ENCODE measurements around the gene RBM47. TPM values are rescaled to one million over a fixed set of nuclear protein-coding genes. Genes with fewer than 3 reads are reported as not detected.

Gene RBM47
- total and polyA plus RNA-seq, 4 donors: 1.6 to 13.6 (median 4.0) TPM

DNA sequence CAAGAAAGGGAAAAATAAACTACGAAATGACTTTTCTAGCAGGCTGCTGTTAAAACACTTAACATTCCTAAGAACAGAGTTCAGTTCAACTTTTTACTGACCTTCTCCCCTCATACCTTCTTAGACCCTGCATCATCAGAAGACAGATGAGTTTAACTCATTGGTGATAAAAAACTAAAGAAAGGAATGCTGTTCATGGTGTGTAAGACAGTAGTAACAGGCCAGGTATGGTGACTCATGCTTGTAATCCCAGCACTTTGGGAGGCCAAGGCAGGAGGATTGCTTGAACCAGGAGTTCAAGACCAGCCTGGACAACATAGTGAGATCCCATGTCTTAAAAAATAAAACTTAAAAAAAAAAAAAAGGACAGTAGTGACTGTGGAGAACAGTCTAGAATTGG, 16.2 kb downstream of the RBM47 start:
- WGBS (ENCODE audit: insufficient coverage): no CpG with 5 or more reads among the region's 1 CpG
- H3K4me1 ChIP-seq (ENCODE audit: control insufficient read depth, insufficient read depth, low read length): no peaks in the 10 kb centered on the region

GRCh38 chr4:40612831-40613230, 16.8 kb downstream of the RBM47 start:
- Histone ChIP-seq H3K36me3 (ENCODE audit: control insufficient read depth, insufficient read depth, low read length) (no peaks in the 10 kb centered on the region), H3K27ac (ENCODE audit: low read depth, low read length) (no peak overlapping the region), H3K4me3 (ENCODE audit: low read depth, low read length) (no peak overlapping the region), H3K4me1 (ENCODE audit: control insufficient read depth, insufficient read depth, low read length) (no peaks in the 10 kb centered on the region), H3K9me3 (ENCODE audit: control insufficient read depth, insufficient read depth, low read length) (no peaks in the 10 kb centered on the region), H3K27me3 (ENCODE audit: control insufficient read depth, insufficient read depth, low read length) (no peaks in the 10 kb centered on the region)
- no peak for DNase-seq (ENCODE audit: low read depth in 4 of 6, low spot score in 6 of 6)
- WGBS (ENCODE audit: insufficient coverage): 100% methylated on average over 1 of the region's 2 CpGs

More for the DNA sequence above, 16.2 kb downstream of the RBM47 start:
- H3K9me3 ChIP-seq (ENCODE audit: control insufficient read depth, insufficient read depth, low read length): no peaks in the 10 kb centered on the region
- H3K27me3 ChIP-seq (ENCODE audit: control insufficient read depth, insufficient read depth, low read length): no peaks in the 10 kb centered on the region
- no peaks in the 10 kb centered on the region for H3K36me3 ChIP-seq (ENCODE audit: control insufficient read depth, insufficient read depth, low read length)
- no peak overlapping the region for H3K4me3 ChIP-seq (ENCODE audit: low read depth, low read length)
- no peak for DNase-seq (ENCODE audit: low read depth in 4 of 6, low spot score in 6 of 6)
- no peak overlapping the region for H3K27ac ChIP-seq (ENCODE audit: low read depth, low read length)

DNA sequence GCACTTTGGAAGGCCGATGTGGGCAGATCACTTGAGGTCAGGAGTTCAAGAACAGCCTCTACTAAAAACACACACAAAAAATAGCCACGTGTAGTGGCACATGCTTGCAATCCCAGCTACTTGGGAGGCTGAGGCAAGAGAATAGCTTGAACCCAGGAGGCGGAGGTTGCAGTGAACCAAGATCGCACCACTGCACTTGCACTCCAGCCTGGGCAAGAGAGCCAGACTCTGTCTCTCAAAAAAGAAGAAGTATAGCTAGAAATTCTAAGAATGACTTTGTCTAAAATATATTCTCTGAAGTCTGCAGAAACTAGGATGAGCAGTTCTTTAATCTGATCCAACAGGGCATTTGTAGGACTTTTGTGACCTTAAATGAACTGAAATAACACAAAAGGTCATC, 17.4 kb downstream of the RBM47 start:
- no peaks in the 10 kb centered on the region for H3K4me1 ChIP-seq (ENCODE audit: control insufficient read depth, insufficient read depth, low read length)
- H3K9me3 ChIP-seq (ENCODE audit: control insufficient read depth, insufficient read depth, low read length): no peaks in the 10 kb centered on the region
- no peaks in the 10 kb centered on the region for H3K36me3 ChIP-seq (ENCODE audit: control insufficient read depth, insufficient read depth, low read length)
- H3K27me3 ChIP-seq (ENCODE audit: control insufficient read depth, insufficient read depth, low read length): no peaks in the 10 kb centered on the region
- no peak for DNase-seq (ENCODE audit: low read depth in 4 of 6, low spot score in 6 of 6)
- 95% methylated on average over 3 of the region's 4 CpGs for WGBS (ENCODE audit: insufficient coverage)
- no peak overlapping the region for H3K27ac ChIP-seq (ENCODE audit: low read depth, low read length)
- H3K4me3 ChIP-seq (ENCODE audit: low read depth, low read length): no peak overlapping the region

GRCh38 chr4:40608628-40609027, 21.0 kb downstream of the RBM47 start:
- no peaks in the 10 kb centered on the region for H3K4me1 ChIP-seq (ENCODE audit: control insufficient read depth, insufficient read depth, low read length)
- no peaks in the 10 kb centered on the region for H3K36me3 ChIP-seq (ENCODE audit: control insufficient read depth, insufficient read depth, low read length)
- H3K4me3 ChIP-seq (ENCODE audit: low read depth, low read length): no peak overlapping the region
- no peaks in the 10 kb centered on the region for H3K27me3 ChIP-seq (ENCODE audit: control insufficient read depth, insufficient read depth, low read length)
- no CpG with 5 or more reads among the region's 2 CpGs for WGBS (ENCODE audit: insufficient coverage)
- H3K9me3 ChIP-seq (ENCODE audit: control insufficient read depth, insufficient read depth, low read length): no peaks in the 10 kb centered on the region
- no peak overlapping the region for H3K27ac ChIP-seq (ENCODE audit: low read depth, low read length)
- DNase-seq (ENCODE audit: low read depth in 4 of 6, low spot score in 6 of 6): no peak

- Histone ChIP-seq H3K9me3 (ENCODE audit: control insufficient read depth, insufficient read depth, low read length) (no peaks in the 10 kb centered on the region), H3K27me3 (ENCODE audit: control insufficient read depth, insufficient read depth, low read length) (no peaks in the 10 kb centered on the region), H3K36me3 (ENCODE audit: control insufficient read depth, insufficient read depth, low read length) (no peaks in the 10 kb centered on the region), H3K4me3 (ENCODE audit: low read depth, low read length) (no peak overlapping the region), H3K4me1 (ENCODE audit: control insufficient read depth, insufficient read depth, low read length) (no peaks in the 10 kb centered on the region), H3K27ac (ENCODE audit: low read depth, low read length) (no peak overlapping the region)
- 95% methylated on average over 2 of the region's 3 CpGs for WGBS (ENCODE audit: insufficient coverage)
- DNase-seq (ENCODE audit: low read depth in 4 of 6, low spot score in 6 of 6): no peak
These were observed 22.4 kb downstream of the RBM47 start for GRCh38 chr4:40607221-40607620.

DNA sequence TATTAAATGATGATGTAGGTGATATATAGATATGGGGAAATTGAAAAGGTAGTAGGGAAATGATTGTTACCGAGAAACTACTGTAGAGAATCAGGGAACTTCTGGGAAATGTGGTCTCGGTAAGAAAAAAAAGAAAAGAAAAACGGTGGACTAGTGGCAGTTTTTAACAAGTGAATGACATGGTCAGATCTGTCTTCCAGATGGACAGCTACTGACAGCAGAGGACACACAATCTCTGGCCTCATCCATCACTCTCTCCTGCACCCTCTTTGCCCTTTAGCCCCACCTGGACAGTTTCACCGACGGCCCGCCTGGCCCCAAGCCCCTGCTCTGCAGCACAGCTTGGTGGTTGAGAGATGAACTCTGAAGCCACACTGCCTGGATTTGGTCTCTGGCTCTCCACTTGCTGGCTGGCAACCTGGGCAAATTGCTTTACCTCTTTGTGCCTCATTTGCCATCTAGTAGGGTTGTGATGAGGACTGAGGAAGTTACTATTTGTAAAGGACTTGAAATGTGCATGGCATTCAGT, 23.4 kb downstream of the RBM47 start:
- WGBS (ENCODE audit: insufficient coverage): 69% methylated on average over 4 of the region's 6 CpGs
- no peak for DNase-seq (ENCODE audit: low read depth in 4 of 6, low spot score in 6 of 6)

GRCh38 chr4:40603281-40603680, 26.4 kb downstream of the RBM47 start:
- DNase-seq (ENCODE audit: low read depth in 4 of 6, low spot score in 6 of 6): no peak
- no peaks in the 10 kb centered on the region for H3K4me1 ChIP-seq (ENCODE audit: control insufficient read depth, insufficient read depth, low read length)
- H3K27ac ChIP-seq (ENCODE audit: low read depth, low read length): no peak overlapping the region
- no peak overlapping the region for H3K4me3 ChIP-seq (ENCODE audit: low read depth, low read length)
- no peaks in the 10 kb centered on the region for H3K36me3 ChIP-seq (ENCODE audit: control insufficient read depth, insufficient read depth, low read length)
- no peaks in the 10 kb centered on the region for H3K27me3 ChIP-seq (ENCODE audit: control insufficient read depth, insufficient read depth, low read length)
- no peaks in the 10 kb centered on the region for H3K9me3 ChIP-seq (ENCODE audit: control insufficient read depth, insufficient read depth, low read length)

More for the DNA sequence above, 23.4 kb downstream of the RBM47 start:
- Histone ChIP-seq H3K27me3 (ENCODE audit: control insufficient read depth, insufficient read depth, low read length) (no peaks in the 10 kb centered on the region), H3K4me1 (ENCODE audit: control insufficient read depth, insufficient read depth, low read length) (no peaks in the 10 kb centered on the region), H3K4me3 (ENCODE audit: low read depth, low read length) (no peak overlapping the region), H3K9me3 (ENCODE audit: control insufficient read depth, insufficient read depth, low read length) (no peaks in the 10 kb centered on the region), H3K27ac (ENCODE audit: low read depth, low read length) (no peak overlapping the region), H3K36me3 (ENCODE audit: control insufficient read depth, insufficient read depth, low read length) (no peaks in the 10 kb centered on the region)

DNA sequence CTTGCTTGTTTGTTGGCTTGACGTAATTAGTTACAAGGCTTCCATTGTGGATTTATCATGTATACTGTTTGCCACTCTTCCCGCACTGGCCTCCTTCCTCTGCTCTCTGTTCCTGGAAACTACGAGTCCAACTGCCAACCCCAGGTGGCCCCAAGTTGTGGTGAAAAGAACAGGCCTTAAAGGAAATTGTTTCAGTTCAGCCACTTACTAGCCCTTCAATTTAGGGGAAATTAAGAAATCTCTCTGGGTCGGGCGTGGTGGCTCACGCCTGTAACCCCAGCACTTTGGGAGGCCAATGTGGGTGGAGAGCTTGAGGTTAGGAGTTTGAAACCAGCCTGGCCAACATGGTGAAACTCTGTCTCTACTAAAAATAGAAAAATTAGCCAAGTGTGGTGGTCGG, 28.0 kb downstream of the RBM47 start:
- H3K27ac ChIP-seq (ENCODE audit: low read depth, low read length): no peak overlapping the region
- H3K4me3 ChIP-seq (ENCODE audit: low read depth, low read length): no peak overlapping the region
- WGBS (ENCODE audit: insufficient coverage): 100% methylated on average over 1 of the region's 7 CpGs

DNA sequence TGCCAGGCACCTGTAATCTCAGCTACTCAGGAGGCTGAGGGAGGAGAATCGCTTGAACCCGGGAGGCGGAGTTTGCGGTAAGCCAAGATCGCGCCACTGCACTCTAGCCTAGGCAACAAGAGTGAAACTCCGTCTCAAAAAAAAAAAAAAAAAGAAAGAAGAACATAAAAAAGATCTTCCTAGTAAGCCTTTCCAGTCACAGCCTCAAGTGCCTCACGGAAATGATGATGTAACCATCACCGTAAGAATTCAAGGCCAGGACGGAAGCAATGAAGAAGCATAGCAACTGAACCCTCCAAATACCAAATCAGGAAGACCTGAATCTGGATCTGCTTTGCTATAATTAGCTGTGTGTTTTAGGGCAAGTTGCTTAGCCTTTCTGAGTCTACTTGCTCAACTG, 28.8 kb downstream of the RBM47 start:
- Histone ChIP-seq H3K27ac (ENCODE audit: low read depth, low read length) (no peak overlapping the region), H3K4me1 (ENCODE audit: control insufficient read depth, insufficient read depth, low read length) (no peaks in the 10 kb centered on the region), H3K9me3 (ENCODE audit: control insufficient read depth, insufficient read depth, low read length) (no peaks in the 10 kb centered on the region), H3K4me3 (ENCODE audit: low read depth, low read length) (no peak overlapping the region), H3K36me3 (ENCODE audit: control insufficient read depth, insufficient read depth, low read length) (no peaks in the 10 kb centered on the region), H3K27me3 (ENCODE audit: control insufficient read depth, insufficient read depth, low read length) (no peaks in the 10 kb centered on the region)
- DNase-seq (ENCODE audit: low read depth in 4 of 6, low spot score in 6 of 6): peak in 1 of 6 donors; percentile 2
- WGBS (ENCODE audit: insufficient coverage): 100% methylated on average over 1 of the region's 10 CpGs

More for the DNA sequence above, 28.0 kb downstream of the RBM47 start:
- DNase-seq (ENCODE audit: low read depth in 4 of 6, low spot score in 6 of 6): no peak
- Histone ChIP-seq H3K27me3 (ENCODE audit: control insufficient read depth, insufficient read depth, low read length) (no peaks in the 10 kb centered on the region), H3K36me3 (ENCODE audit: control insufficient read depth, insufficient read depth, low read length) (no peaks in the 10 kb centered on the region), H3K4me1 (ENCODE audit: control insufficient read depth, insufficient read depth, low read length) (no peaks in the 10 kb centered on the region), H3K9me3 (ENCODE audit: control insufficient read depth, insufficient read depth, low read length) (no peaks in the 10 kb centered on the region)

DNA sequence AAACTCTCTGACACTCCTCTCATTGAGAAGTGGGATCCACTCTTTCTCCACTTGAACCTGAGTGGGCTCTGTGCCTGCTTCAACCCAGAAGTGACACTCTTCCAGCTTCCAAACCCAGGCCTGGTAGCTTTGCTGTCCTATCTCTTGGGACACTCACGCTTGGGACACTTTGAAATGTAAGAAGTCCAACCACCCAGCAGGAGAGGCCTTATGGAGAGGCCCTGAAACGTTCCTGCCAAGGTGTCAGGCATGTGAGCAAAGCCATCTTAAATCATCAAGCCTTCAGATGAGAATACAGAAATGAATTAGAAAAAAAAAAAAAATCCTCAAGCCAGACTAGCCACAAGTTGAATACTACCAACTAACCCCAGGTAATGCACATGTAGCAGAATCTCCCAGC, 30.2 kb downstream of the RBM47 start:
- no peak overlapping the region for H3K27ac ChIP-seq (ENCODE audit: low read depth, low read length)
- WGBS (ENCODE audit: insufficient coverage): 92% methylated on average over 1 of the region's 2 CpGs

More for the DNA sequence above, 30.2 kb downstream of the RBM47 start:
- H3K36me3 ChIP-seq (ENCODE audit: control insufficient read depth, insufficient read depth, low read length): no peaks in the 10 kb centered on the region
- DNase-seq (ENCODE audit: low read depth in 4 of 6, low spot score in 6 of 6): no peak
- no peak overlapping the region for H3K4me3 ChIP-seq (ENCODE audit: low read depth, low read length)
- no peaks in the 10 kb centered on the region for H3K27me3 ChIP-seq (ENCODE audit: control insufficient read depth, insufficient read depth, low read length)
- no peaks in the 10 kb centered on the region for H3K4me1 ChIP-seq (ENCODE audit: control insufficient read depth, insufficient read depth, low read length)
- H3K9me3 ChIP-seq (ENCODE audit: control insufficient read depth, insufficient read depth, low read length): no peaks in the 10 kb centered on the region

All from spinal cord (tissue), 10 donors.